ENCODE data around the gene CRLF2.

DNA sequence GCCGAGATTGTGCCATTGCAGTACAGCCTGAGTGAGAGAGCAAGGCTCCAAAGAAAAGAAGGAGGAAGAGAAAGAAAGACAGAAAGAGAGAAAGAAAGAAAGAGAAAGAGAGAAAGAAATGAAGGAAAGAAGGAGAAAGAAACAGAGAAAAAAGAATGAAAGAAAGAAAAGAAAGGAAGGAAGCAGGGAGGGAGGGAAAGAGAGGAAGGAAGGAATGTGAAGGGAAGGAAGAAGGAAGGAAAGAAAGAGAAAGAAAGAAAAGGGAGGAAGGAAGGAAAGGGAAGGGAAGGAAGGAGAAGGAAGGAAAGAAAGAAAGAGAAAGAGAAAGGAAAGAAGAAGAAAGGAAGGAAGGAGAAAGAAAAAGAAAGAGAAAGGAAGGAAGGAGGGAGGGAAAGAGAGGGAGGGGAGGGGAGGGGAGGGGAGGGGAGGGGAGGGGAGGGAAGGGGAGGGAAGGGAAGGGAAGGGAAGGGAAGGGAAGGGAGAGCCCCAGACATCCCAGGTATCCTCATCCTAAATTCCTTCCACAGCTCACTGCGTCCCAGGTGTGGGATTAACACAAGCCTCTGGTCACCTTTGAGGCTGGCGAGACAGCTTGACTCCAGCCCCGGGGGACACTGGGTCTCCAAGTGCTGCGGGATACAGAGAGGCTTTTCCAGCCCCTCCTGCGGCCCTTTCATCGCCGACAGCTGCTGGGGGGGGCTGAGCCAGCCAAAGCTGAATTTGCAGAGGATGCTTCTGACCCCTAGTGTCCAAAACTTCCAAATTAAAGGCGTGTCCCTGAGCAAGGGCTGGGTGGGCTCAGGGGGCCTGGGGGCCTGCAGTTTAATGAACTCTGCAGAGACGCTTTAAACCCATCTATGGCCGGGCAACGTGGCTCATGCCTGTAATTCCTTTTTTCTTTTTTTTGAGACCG, 32.0 kb upstream of the CRLF2 start:
- TF ChIP-seq CTCF (IDR thresholded peaks at IDR 0.05; ENCODE audit: low read length) = peak; percentile 34
- TF ChIP-seq EZH2 (optimal IDR thresholded peaks at IDR 0.05; ENCODE audit: low read depth, low read length) = no peak

All from MM.1S (cell line).